GM06990 (cell line): Measurements from ENCODE around the gene SPATA31E1.

Experiments
- DNase-seq: peaks from one replicate; pipeline ENCODE4 v3.0.0-alpha.2; 2011; ENCODE audit not compliant: insufficient read length; ENCODE audit errors: extremely low read depth
- H3K27me3 ChIP-seq: replicated peaks from 2 replicates; pipeline ENCODE4 v1.6.0; 2011; ENCODE audit warnings: low read length; ENCODE audit not compliant: control insufficient read depth, insufficient read depth
- H3K36me3 ChIP-seq: 2 replicates; pipeline ENCODE4 v1.5.1; 2011; ENCODE audit warnings: low read length; ENCODE audit not compliant: control insufficient read depth, insufficient read depth
- H3K4me3 ChIP-seq: replicated peaks from 2 replicates; pipeline ENCODE4 v1.5.1; 2011; ENCODE audit warnings: low read depth, mild to moderate bottlenecking, control low read depth, low read length
- CTCF ChIP-seq: IDR thresholded peaks from 2 replicates; pipeline ENCODE4 v1.5.1; 2011; ENCODE audit warnings: low read length, control low read depth, mild to moderate bottlenecking, inconsistent platforms; ENCODE audit not compliant: insufficient read depth, poor library complexity, severe bottlenecking

The SPATA31E1 gene

GRCh38 chr9:87863882-87864465 is 18.7 kb upstream of the SPATA31E1 start:
- DNase-seq: no peak

GRCh38 chr9:87864915-87865314 is 17.8 kb upstream of the SPATA31E1 start:
- no peak for TF ChIP-seq CTCF
- Histone ChIP-seq H3K36me3 (no peaks in the 10 kb centered on the region), H3K27me3 (no peaks in the 10 kb centered on the region; the same call in 1 of the 2 replicates), H3K4me3 (no peak overlapping the region)
- no peak for DNase-seq

More at GRCh38 chr9:87863882-87864465, 18.7 kb upstream of the SPATA31E1 start:
- no peak for TF ChIP-seq CTCF
- H3K36me3 ChIP-seq: no peaks in the 10 kb centered on the region
- H3K4me3 ChIP-seq: no peak overlapping the region
- no peaks in the 10 kb centered on the region; the same call in 1 of the 2 replicates for H3K27me3 ChIP-seq

GRCh38 chr9:87865626-87866025 is 17.1 kb upstream of the SPATA31E1 start:
- TF ChIP-seq CTCF: no peak

GRCh38 chr9:87867391-87867790 is 15.3 kb upstream of the SPATA31E1 start:
- H3K27me3 ChIP-seq: no peaks in the 10 kb centered on the region; the same call in 1 of the 2 replicates
- H3K36me3 ChIP-seq: no peaks in the 10 kb centered on the region
- no peak overlapping the region for H3K4me3 ChIP-seq
- no peak for DNase-seq
- no peak for TF ChIP-seq CTCF

More at GRCh38 chr9:87865626-87866025, 17.1 kb upstream of the SPATA31E1 start:
- Histone ChIP-seq H3K4me3 (no peak overlapping the region), H3K36me3 (no peaks in the 10 kb centered on the region), H3K27me3 (no peaks in the 10 kb centered on the region; the same call in 1 of the 2 replicates)
- no peak for DNase-seq

GRCh38 chr9:87868175-87868574 is 14.5 kb upstream of the SPATA31E1 start:
- H3K4me3 ChIP-seq: no peak overlapping the region
- no peaks in the 10 kb centered on the region for H3K36me3 ChIP-seq
- TF ChIP-seq CTCF: no peak
- no peaks in the 10 kb centered on the region for H3K27me3 ChIP-seq
- no peak for DNase-seq

GRCh38 chr9:87868635-87869034 is 14.0 kb upstream of the SPATA31E1 start:
- DNase-seq: no peak
- no peaks in the 10 kb centered on the region for H3K36me3 ChIP-seq
- no peaks in the 10 kb centered on the region for H3K27me3 ChIP-seq
- no peak for TF ChIP-seq CTCF
- no peak overlapping the region for H3K4me3 ChIP-seq
